Measurements from ENCODE around the gene COL5A2. TPM values are rescaled to one million over a fixed set of nuclear protein-coding genes. Genes with fewer than 3 reads are reported as not detected.

The COL5A2 gene
- total and polyA plus RNA-seq, 11 donors = 4.4 to 61.1 (median 12.4) TPM

- intact Hi-C loops (cut with DNase I) = no loop called here
- ATAC-seq (no peak), DNase-seq (no peak)
- no peaks in the 10 kb centered on the region for H3K27me3 ChIP-seq
- WGBS, 4 donors = 67 to 81% (median 76%) methylated on average over 2 of the region's 2 CpGs
- peaks cover 0 to 19% (median 0%) of the 10 kb centered on the region in 12 donors for H3K4me1 ChIP-seq
- H3K4me3 ChIP-seq = no peak overlapping the region
- H3K27ac ChIP-seq = peak overlapping the region in 1 of 12 donors; percentile 2
- no peaks in the 10 kb centered on the region for H3K36me3 ChIP-seq
- no peak for TF ChIP-seq POLR2A (IDR thresholded peaks at IDR 0.05)
- TF ChIP-seq, protein P1, sequence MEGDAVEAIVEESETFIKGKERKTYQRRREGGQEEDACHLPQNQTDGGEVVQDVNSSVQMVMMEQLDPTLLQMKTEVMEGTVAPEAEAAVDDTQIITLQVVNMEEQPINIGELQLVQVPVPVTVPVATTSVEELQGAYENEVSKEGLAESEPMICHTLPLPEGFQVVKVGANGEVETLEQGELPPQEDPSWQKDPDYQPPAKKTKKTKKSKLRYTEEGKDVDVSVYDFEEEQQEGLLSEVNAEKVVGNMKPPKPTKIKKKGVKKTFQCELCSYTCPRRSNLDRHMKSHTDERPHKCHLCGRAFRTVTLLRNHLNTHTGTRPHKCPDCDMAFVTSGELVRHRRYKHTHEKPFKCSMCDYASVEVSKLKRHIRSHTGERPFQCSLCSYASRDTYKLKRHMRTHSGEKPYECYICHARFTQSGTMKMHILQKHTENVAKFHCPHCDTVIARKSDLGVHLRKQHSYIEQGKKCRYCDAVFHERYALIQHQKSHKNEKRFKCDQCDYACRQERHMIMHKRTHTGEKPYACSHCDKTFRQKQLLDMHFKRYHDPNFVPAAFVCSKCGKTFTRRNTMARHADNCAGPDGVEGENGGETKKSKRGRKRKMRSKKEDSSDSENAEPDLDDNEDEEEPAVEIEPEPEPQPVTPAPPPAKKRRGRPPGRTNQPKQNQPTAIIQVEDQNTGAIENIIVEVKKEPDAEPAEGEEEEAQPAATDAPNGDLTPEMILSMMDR (IDR thresholded peaks at IDR 0.05) = no peak
- no peaks in the 10 kb centered on the region for H3K9me3 ChIP-seq
These were observed 49.6 kb downstream of the COL5A2 start for GRCh38 chr2:189129971-189130370.

DNA sequence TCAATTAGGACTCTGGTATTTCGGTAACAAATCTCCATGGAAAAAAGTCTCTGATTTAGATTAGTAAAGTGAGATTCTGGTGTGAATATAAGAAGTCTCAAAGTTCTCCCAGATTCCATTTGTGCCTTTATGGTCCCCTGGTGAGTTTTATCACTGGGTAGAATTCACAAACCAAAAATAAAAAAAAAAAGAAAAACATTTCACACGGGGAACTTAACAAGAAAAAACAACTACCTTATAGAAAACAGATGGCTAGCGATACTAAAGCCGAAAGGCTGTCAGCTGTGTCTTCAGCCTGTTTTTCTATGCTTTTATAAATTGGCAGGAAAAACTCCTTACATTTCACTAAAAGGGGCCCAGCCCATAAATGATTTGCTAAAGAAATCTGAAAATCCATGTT, 50.6 kb downstream of the COL5A2 start:
- WGBS, 4 donors = 57 to 65% (median 63%) methylated on average over 4 of the region's 4 CpGs
- DNase-seq (no peak), ATAC-seq (no peak)
- intact Hi-C loops (cut with DNase I) = no loop called here
- Histone ChIP-seq H3K27ac (peak overlapping the region in 1 of 12 donors; percentile 39), H3K4me1 (peaks cover 0 to 19% (median 0%) of the 10 kb centered on the region in 12 donors), H3K4me3 (peak overlapping the region in 1 of 12 donors; percentile 5), H3K27me3 (no peaks in the 10 kb centered on the region), H3K9me3 (no peaks in the 10 kb centered on the region), H3K36me3 (no peaks in the 10 kb centered on the region)
- TF ChIP-seq, protein P1 (IDR thresholded peaks at IDR 0.05) = no peak
- no peak for TF ChIP-seq POLR2A (IDR thresholded peaks at IDR 0.05)

DNA sequence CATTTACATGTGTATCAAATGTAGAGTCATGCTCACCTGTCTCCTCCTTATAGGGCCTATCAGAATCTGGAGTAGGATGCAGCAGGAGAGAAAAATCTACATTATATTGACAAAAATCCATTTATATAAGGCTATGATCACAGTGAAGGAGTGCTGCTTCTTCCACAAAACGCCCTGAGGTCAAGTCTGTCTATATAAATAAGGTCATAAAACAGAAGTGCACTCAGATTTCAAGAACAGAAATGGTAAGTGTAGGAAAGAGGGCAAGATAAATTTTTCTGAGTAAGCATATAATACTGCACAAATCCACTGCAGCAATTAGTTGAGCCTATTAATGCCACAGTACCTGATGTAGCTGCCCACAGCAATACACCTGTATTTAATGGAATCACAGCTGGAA, 51.8 kb downstream of the COL5A2 start:
- H3K27ac ChIP-seq = no peak overlapping the region
- no peak overlapping the region for H3K4me3 ChIP-seq
- peaks cover 0 to 22% (median 0%) of the 10 kb centered on the region in 12 donors for H3K4me1 ChIP-seq
- WGBS, 4 donors = 77 to 93% (median 82%) methylated on average over 1 of the region's 1 CpG
- no peaks in the 10 kb centered on the region for H3K27me3 ChIP-seq
- ATAC-seq (no peak), DNase-seq (no peak)
- TF ChIP-seq, protein P1 (IDR thresholded peaks at IDR 0.05) = no peak
- no peak for TF ChIP-seq POLR2A (IDR thresholded peaks at IDR 0.05)
- H3K9me3 ChIP-seq = no peaks in the 10 kb centered on the region
- H3K36me3 ChIP-seq = no peaks in the 10 kb centered on the region
- intact Hi-C loops (cut with DNase I) = no loop called here

DNA sequence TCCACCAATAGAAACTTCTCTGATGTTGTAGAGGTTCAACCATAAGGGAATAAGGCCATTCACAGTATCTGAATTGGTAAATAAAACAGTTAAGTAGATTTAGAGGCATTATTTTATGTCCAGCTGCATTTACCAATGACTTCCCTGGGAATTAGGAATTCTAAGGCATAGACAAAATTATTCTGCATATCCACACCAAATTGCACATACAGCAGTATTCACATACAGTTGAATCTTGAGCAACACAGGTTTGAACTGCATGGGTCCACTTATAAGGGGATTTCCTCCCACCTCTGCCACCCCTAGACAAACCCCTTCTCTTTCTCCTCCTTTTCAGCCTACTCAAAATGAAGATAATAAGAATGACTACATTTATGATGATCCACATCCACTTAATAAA, 54.4 kb downstream of the COL5A2 start:
- no peak for ATAC-seq
- Histone ChIP-seq H3K4me3 (no peak overlapping the region), H3K27ac (no peak overlapping the region), H3K4me1 (peaks cover 0 to 22% (median 0%) of the 10 kb centered on the region in 12 donors), H3K36me3 (no peaks in the 10 kb centered on the region), H3K9me3 (no peaks in the 10 kb centered on the region), H3K27me3 (no peaks in the 10 kb centered on the region)
- TF ChIP-seq POLR2A (IDR thresholded peaks at IDR 0.05) = no peak
- TF ChIP-seq, protein P1 (IDR thresholded peaks at IDR 0.05) = no peak
- DNase-seq = no peak
- intact Hi-C loops (cut with DNase I) = no loop called here

Measured in heart left ventricle (tissue), 16 donors.